Measurements from ENCODE around the gene SNX3.

The SNX3 gene

GRCh38 chr6:108203189-108204112 lies 57.4 kb downstream of the SNX3 start:
- no peak for DNase-seq (ENCODE audit: low read depth)

GRCh38 chr6:108200631-108201030 lies 60.2 kb downstream of the SNX3 start:
- no peak for DNase-seq (ENCODE audit: low read depth)

- DNase-seq (ENCODE audit: low read depth): no peak
Measured at GRCh38 chr6:108200186-108200585, 60.7 kb downstream of the SNX3 start.

GRCh38 chr6:108198761-108199498 lies 61.9 kb downstream of the SNX3 start:
- no peak for DNase-seq (ENCODE audit: low read depth)

- DNase-seq (ENCODE audit: low read depth): no peak
Measured at GRCh38 chr6:108195209-108195608, 65.6 kb downstream of the SNX3 start.

- DNase-seq (ENCODE audit: low read depth): no peak
Measured at GRCh38 chr6:108194503-108194902, 66.3 kb downstream of the SNX3 start.

GRCh38 chr6:108193835-108194234 lies 67.0 kb downstream of the SNX3 start:
- DNase-seq (ENCODE audit: low read depth): no peak

- DNase-seq (ENCODE audit: low read depth): no peak
Measured at GRCh38 chr6:108193131-108193530, 67.7 kb downstream of the SNX3 start.

- DNase-seq (ENCODE audit: low read depth): no peak
Measured at GRCh38 chr6:108187519-108187918, 73.3 kb downstream of the SNX3 start.

- DNase-seq (ENCODE audit: low read depth): no peak
Measured at GRCh38 chr6:108186226-108186625, 74.6 kb downstream of the SNX3 start.

GRCh38 chr6:108180776-108181175 lies 80.1 kb downstream of the SNX3 start:
- DNase-seq (ENCODE audit: low read depth): no peak

- DNase-seq (ENCODE audit: low read depth): no peak
Measured at GRCh38 chr6:108180266-108180665, 80.6 kb downstream of the SNX3 start.

- no peak for DNase-seq (ENCODE audit: low read depth)
Measured at GRCh38 chr6:108179741-108180140, 81.1 kb downstream of the SNX3 start.

GRCh38 chr6:108176281-108177089 lies 84.4 kb downstream of the SNX3 start:
- DNase-seq (ENCODE audit: low read depth): no peak

GRCh38 chr6:108175592-108176279 lies 85.1 kb downstream of the SNX3 start:
- no peak for DNase-seq (ENCODE audit: low read depth)

- no peak for DNase-seq (ENCODE audit: low read depth)
Measured at GRCh38 chr6:108175176-108175591, 85.7 kb downstream of the SNX3 start.

- DNase-seq (ENCODE audit: low read depth): no peak
Measured at GRCh38 chr6:108174371-108175175, 86.3 kb downstream of the SNX3 start.

- DNase-seq (ENCODE audit: low read depth): no peak
Measured at GRCh38 chr6:108171918-108172516, 88.8 kb downstream of the SNX3 start.

- DNase-seq (ENCODE audit: low read depth): no peak
Measured at GRCh38 chr6:108171291-108171917, 89.4 kb downstream of the SNX3 start.

All from activated gamma-delta T cell treated with anti-CD3 and anti-CD28 coated beads, Interleukin-2, amount 50 U/mL, for 16 hours (primary cell).